Panc1 (cell line): ENCODE data around the gene FOXJ2.

Experiments
- POLR2AphosphoS5 ChIP-seq: IDR thresholded peaks from 2 replicates; pipeline ENCODE4 v1.6.1; 2012; ENCODE audit warnings: mild to moderate bottlenecking, low read depth, low read length, moderate library complexity
- TF ChIP-seq, protein P1 (sequence below): fragments of 450-650 bp; IDR thresholded peaks from 2 replicates; pipeline ENCODE4 v1.5.1; 2017; ENCODE audit warnings: mild to moderate bottlenecking

DNA sequence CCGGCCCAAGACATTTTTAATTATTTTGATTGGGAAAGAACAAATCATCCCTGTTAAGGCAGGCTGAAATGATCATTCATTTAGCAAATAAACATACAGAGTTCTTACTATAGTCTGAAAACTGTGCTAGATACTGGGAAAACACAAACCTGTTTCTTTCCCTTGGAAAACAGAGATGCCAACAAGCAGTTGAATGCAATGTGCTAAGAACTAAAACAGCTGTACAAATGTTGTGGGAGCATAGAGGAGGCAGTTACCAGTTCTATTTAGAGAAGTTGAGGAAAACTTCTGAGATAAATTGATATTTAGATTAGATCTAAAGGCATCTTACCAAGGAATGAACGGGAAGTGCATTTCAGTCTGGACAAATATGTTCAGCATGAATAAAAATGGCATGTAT, 46.4 kb downstream of the FOXJ2 start:
- TF ChIP-seq, protein P1, sequence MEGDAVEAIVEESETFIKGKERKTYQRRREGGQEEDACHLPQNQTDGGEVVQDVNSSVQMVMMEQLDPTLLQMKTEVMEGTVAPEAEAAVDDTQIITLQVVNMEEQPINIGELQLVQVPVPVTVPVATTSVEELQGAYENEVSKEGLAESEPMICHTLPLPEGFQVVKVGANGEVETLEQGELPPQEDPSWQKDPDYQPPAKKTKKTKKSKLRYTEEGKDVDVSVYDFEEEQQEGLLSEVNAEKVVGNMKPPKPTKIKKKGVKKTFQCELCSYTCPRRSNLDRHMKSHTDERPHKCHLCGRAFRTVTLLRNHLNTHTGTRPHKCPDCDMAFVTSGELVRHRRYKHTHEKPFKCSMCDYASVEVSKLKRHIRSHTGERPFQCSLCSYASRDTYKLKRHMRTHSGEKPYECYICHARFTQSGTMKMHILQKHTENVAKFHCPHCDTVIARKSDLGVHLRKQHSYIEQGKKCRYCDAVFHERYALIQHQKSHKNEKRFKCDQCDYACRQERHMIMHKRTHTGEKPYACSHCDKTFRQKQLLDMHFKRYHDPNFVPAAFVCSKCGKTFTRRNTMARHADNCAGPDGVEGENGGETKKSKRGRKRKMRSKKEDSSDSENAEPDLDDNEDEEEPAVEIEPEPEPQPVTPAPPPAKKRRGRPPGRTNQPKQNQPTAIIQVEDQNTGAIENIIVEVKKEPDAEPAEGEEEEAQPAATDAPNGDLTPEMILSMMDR: no peak
- no peak for TF ChIP-seq POLR2AphosphoS5
